ENCODE measurements around the gene KCNG4. TPM values are rescaled to one million over a fixed set of nuclear protein-coding genes. Genes with fewer than 3 reads are reported as not detected.

KCNG4 gene
- total and polyA plus RNA-seq, 8 donors = 0.02 TPM; not detected in 7

- H3K27me3 ChIP-seq = no peaks in the 10 kb centered on the region
- intact Hi-C loops (cut with DNase I) = no loop called here
- H3K4me1 ChIP-seq = no peaks in the 10 kb centered on the region
- ATAC-seq (no peak), FAIRE-seq (no peak), DNase-seq (no peak)
- whole genome bisulfite sequencing, 2 donors = 74 to 85% methylated on average over 11 of the region's 11 CpGs
- no peak overlapping the region for H3K27ac ChIP-seq
- no peaks in the 10 kb centered on the region for H3K9me3 ChIP-seq
- H3K4me3 ChIP-seq = no peak overlapping the region
- H3K36me3 ChIP-seq = no peaks in the 10 kb centered on the region
- TF ChIP-seq CTCF (IDR thresholded peaks at IDR 0.05) = no peak
Observed at GRCh38 chr16:84229471-84229870, 10.3 kb downstream of the KCNG4 start.

GRCh38 chr16:84228256-84228838 is 11.5 kb downstream of the KCNG4 start:
- peak in 3 of 4 donors; percentile 60 to 73 (median 62) for ATAC-seq
- FAIRE-seq = no peak
- no peak for TF ChIP-seq CTCF (IDR thresholded peaks at IDR 0.05)
- no peaks in the 10 kb centered on the region for H3K36me3 ChIP-seq
- H3K4me1 ChIP-seq = no peaks in the 10 kb centered on the region
- H3K27me3 ChIP-seq = no peaks in the 10 kb centered on the region
- intact Hi-C loops (cut with DNase I) = no loop called here
- H3K27ac ChIP-seq = no peak overlapping the region
- 40 to 41% methylated on average over 17 to 18 of the region's 18 CpGs for WGBS, 2 donors
- H3K4me3 ChIP-seq = no peak overlapping the region
- no peaks in the 10 kb centered on the region for H3K9me3 ChIP-seq
- peak in 4 of 6 donors; percentile 3 to 46 (median 20) for DNase-seq

GRCh38 chr16:84227548-84227947 is 12.3 kb downstream of the KCNG4 start:
- no peak for ATAC-seq
- DNase-seq = no peak
- no peak for TF ChIP-seq CTCF (IDR thresholded peaks at IDR 0.05)
- Histone ChIP-seq H3K27me3 (no peaks in the 10 kb centered on the region), H3K4me3 (no peak overlapping the region), H3K36me3 (no peaks in the 10 kb centered on the region), H3K4me1 (no peaks in the 10 kb centered on the region), H3K9me3 (no peaks in the 10 kb centered on the region), H3K27ac (no peak overlapping the region)
- 66 to 80% methylated on average over 6 of the region's 6 CpGs for WGBS, 2 donors
- intact Hi-C loops (cut with DNase I) = no loop called here
- no peak for FAIRE-seq

- DNase-seq = no peak
- no peaks in the 10 kb centered on the region for H3K27me3 ChIP-seq
Observed at GRCh38 chr16:84226026-84226425, 13.8 kb downstream of the KCNG4 start.

More at GRCh38 chr16:84226026-84226425, 13.8 kb downstream of the KCNG4 start:
- Histone ChIP-seq H3K9me3 (no peaks in the 10 kb centered on the region), H3K27ac (no peak overlapping the region), H3K4me1 (no peaks in the 10 kb centered on the region), H3K36me3 (no peaks in the 10 kb centered on the region), H3K4me3 (no peak overlapping the region)
- intact Hi-C loops (cut with DNase I) = no loop called here
- no peak for TF ChIP-seq CTCF (IDR thresholded peaks at IDR 0.05)
- WGBS, 2 donors = 55% methylated on average over 8 of the region's 8 CpGs
- no peak for ATAC-seq
- no peak for FAIRE-seq
